ENCODE results near the gene EIF1B.

Gene EIF1B

DNA sequence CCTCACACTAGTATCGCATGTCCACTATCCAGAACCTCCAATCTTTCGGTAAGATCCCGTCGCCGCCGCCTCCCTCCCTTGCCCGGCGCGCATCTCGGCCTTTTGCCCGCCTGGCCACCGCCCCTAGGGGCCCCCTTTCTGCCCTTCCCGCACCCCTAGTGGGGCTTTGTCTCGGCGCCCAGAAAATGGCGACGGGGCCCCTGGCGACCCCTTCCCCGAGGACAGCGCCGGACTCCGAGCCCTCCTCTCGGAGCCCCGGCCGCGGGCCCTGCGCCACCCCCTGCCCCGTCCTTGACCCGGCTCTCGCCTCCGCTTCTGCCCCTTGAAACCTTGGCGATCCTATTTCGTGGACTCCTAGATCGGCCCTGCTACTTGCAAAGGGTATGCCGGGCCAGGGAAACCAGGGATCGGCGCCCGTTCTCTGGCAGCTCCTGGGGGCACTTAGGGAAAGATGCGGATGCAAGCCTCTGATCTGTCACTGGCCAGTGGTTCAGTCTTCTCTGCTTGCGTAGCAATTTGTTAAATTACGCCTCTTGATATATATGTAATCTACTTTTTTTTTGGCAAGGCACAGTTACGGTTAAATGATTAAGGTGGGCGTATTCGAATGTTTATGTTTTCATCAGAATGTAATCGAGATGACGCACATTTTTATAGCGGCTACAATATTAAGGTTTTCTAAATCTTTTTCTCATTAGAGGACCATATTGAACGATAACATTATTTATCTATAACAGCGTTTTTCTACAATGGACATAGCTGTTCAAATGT lies 603 bp downstream of the EIF1B start:
- DNase-seq = peak; percentile 46

DNA sequence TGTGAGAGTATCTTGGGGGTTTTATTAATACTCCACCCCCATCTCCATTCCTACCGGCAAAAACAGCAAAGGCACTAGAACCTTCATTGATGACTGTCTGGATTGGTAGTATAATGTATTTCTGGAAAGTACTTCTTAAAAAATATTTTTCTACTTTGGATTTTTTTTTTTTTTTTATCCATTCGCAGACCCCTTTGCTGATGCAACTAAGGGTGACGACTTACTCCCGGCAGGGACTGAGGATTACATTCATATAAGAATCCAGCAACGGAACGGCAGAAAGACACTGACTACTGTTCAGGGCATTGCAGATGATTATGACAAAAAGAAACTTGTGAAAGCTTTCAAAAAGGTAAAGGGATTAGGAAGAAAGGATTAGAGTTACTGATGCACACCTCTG lies 1.2 kb downstream of the EIF1B start:
- DNase-seq = no peak

DNA sequence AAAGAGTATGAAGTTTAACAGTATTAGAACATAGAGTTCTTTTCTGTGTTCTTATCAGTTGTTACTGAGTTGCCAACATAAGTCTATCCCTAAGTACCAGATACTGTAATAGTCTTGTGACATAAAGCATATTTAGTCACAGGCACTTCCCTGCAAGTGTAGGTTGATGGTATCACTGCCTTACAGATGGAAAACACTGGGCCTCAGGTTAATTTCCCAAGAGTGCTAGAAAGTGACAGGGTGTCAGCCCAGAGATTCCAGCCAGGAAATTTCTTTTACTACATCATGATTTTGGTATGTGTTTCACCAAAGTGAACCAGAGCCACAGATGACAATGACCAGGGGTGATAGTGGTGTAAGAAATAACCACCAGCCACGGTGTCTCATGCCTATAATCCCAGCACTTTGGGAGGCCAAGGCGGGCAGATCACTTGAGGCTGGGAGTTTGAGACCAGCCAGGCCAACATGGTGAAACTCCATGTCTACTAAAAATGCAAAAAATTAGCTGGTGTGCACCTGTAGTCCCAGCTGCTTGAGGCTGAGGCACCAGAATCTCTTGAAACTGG lies 3.2 kb downstream of the EIF1B start:
- DNase-seq = no peak

GRCh38 chr3:40313975-40314860 lies 4.7 kb downstream of the EIF1B start:
- no peak for DNase-seq

DNA sequence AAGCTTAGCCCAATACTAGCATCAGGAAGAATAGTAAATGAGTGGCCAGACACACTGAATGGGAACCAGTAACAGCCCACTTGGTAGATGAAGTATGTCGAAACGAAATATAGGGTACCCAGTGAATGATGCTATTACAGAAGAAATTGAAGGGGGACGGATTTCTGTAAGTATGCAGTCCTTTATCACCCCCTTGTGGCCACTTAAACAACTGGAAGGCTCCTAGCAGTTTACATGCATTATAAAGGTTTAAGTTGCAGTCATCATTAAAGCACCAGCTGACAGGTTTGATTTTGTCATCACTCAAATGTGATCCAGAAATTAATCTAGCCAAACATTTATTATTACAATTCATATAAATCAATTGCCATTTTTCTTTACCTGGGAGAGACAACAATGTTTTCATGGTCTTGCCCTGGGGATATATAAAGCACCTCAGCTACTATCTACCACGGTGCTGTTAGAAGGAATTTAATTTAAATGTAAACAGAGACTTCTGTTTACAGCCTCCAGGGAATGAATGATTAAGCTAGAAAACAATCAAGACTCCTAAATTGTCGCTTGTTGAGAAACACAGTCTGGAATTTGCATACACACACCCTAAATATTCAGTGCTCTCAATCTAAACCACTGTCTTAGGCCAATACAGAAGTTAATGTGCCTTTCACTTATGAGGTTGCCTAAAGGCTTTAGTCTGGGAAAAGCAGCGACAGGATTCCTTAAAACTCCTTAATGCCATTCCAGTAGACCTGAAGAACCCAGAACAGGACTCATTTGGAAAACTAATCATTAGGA lies 7.8 kb downstream of the EIF1B start:
- peak; percentile 47 for DNase-seq

GRCh38 chr3:40321818-40322217 lies 12.3 kb downstream of the EIF1B start:
- DNase-seq = no peak

DNA sequence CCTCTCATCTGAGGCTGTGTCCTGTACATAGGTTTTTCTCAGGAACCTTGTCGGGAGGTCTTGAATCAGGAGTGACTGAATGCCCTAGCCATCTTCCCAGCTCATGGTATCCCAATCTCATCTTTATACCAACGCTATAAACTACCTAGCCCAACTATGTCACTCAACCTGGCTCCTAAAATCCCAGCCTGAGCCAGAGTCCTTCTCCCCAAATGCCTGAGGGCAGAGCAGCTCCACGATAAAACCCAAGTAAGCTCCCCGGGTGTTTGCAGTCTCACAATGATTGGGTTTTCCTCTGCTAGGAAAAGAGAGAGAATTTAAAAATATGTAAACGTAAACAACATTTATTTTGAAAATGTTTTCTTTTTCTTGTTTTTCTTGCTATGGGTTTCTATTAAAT lies 14.4 kb downstream of the EIF1B start:
- no peak for DNase-seq

DNA sequence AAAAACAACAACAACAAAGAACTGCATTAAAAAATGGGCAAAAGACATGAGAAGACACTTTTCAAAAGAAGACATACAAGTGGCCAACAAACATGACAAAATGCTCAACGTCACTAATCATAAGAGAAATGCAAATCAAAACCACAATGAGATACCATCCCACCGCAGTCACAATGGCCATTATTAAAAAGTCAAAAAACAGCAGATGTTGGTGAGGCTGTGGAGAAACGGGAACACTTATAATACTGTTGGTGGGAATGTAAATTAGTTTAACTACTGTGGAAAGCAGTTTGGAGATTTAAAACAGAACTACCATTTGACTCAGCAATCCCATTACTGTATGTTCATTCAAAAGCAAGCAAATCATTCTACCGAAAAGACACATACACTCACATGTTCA lies 15.1 kb downstream of the EIF1B start:
- no peak for DNase-seq

DNA sequence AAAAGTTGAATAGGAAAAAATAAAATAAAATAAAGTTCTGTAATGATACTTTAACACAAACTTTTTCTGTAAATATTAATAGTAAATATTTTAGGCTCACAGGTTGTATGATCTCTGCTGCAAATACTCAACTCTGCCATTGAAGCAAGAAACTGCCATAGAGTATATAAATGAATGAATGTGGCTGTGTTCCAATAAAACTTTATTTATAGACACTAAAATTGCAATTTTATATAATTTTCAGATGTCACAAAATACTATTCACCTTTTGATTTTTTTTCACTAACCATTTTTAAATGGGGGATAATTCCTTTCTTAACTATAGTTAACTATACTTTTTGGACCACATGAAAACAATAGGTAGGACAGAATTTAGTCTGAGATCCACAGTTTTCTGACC lies 16.0 kb downstream of the EIF1B start:
- DNase-seq = no peak

GRCh38 chr3:40328374-40328773 lies 18.9 kb downstream of the EIF1B start:
- no peak for DNase-seq

DNA sequence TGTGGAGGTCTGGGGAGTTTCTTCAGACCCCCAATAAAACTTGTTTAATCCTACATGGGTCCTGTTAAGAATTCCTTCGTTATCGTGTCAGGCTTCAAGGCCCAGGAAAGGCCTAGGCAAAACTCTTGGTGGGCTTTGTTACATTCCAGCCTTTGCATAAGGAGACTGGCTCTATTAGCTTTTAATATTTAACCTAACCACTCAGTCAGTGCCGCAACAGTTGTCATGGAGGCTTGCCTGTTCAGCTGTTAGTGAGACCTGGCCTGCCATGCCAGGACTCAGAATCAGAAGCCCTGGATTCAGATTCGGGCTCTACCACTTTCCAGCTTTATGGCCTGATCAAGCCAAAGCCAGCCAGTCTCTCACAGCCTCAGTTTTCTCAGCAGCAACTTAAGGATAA lies 19.6 kb downstream of the EIF1B start:
- no peak for DNase-seq

DNA sequence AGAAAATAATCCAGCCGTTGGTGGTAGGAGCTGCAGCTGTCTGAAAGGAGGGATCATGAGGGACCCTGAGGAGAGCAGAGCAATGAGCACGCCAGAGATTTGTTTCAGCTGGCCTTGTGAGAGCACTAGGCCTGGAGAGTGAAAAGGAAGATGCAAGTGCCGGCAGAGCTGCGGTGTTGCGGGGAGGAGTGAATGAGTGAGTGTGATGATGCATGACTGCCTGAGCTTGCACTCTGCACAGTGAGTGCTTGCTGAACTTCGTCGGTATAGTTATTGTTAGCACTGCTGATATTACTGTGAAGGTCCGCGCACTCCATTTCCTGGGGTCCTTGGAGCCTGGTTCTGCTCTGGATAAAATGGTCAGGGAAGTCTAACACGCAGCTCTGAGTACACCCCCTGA lies 23.2 kb downstream of the EIF1B start:
- no peak for DNase-seq

GRCh38 chr3:40333416-40333815 lies 23.9 kb downstream of the EIF1B start:
- no peak for DNase-seq

DNA sequence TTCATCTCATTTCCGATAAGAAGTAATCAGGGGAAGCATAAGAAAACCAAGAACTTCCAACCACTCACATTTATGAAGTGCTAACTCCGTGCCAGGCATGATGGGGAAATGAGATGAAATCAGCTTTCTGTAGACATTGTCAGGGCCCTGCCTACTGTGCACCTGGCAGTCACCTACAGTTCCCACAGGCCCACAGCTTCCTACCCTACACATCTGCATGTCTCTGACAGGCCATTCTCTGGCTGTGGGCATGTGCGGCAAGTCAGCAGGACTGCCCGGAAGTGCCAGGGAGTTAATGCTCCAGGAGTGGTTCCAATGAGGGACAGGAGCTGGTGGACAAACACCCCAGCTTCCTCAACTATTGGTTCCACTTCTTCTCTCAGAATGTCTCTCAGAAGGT lies 24.3 kb downstream of the EIF1B start:
- no peak for DNase-seq

GRCh38 chr3:40336101-40336500 lies 26.6 kb downstream of the EIF1B start:
- DNase-seq = no peak

DNA sequence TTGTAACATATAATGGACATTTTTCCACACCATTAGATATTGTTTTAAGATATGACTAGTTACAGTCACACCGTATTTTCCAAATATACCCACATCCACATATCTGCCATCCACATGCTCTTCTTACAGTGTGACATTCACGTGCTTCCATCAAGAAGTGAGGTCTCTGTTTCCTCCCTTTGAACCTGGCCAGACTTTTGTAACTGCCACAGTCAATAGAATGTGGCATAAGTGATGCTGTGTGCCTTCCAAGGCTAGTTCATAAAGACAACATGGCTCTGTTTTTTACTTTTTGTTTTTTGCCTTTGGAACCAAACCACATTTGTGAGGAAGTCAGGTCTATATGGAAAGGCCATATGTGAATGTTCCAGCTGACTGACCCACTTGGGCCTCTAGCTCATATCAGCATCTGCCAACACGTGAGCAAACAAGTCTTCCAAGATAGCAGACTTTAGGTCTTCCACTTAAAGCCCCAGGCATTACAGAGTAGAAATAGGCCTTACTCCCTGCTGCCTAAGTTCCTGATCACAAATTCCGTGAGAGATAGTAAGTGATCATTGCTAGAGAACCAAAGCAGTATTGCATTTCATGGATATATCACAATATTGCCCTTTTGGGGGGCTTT lies 27.1 kb downstream of the EIF1B start:
- DNase-seq = no peak

DNA sequence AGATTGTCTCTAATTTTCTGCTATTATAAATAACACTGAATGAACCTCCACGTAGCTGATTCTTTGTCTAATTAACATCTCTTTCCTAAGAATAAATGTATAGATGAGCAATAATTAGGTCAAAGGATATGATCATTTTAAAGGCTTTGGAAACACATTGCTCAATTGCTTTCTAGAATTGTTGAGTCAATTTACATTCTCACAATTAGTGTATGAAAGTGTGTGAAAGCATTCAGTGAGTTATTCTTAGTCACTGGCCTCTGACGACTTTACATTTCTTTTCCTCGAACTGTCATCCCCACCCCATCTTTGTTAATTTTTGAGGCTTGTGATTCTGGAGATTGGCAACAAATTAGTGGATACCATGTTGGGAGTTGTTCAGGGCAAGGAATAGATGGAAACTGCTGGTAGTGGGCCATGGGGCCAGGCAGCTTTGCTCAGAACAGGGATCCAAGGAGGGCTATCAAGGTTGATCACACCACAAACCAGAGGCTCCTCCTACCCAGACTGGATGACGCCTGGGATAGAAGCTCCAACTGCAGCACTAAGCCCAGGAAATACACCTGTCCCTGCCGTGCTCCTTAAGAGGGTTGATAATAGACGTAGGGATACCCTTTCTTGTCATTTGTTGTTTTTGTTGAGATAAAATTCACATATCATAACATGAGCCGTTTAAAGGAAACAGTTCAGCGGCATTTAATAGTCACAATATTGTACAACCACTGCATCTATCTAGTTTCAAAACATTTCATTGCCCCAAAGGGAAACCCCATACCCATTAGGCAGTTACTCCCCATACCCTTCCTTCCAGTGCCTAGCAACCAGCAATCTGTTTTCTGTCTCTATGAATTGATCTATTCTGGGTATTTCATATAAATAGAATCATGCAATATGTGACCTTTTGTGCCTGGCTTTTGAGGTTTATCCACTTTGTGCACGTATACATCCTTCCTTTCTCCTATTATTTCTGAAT lies 27.9 kb downstream of the EIF1B start:
- DNase-seq = peak; percentile 23

DNA sequence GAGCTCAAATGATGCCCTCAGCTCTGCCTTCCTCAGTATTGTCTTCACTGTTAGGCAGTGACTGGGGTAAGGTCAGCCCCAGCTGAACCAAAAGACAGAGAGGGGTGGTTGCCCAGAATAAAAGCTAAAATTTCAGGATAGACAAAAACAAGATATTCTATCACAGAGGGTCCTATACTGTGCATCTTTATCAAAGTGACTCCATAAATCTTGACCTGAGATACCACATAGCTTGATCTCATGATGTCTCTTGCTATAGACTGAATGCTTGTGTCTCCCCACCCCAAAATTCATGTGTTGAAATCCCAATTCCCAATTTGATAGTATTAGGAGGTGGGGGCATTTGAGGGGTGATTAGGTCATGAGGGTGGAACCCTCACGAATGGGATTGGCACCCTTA lies 30.4 kb downstream of the EIF1B start:
- no peak for DNase-seq

DNA sequence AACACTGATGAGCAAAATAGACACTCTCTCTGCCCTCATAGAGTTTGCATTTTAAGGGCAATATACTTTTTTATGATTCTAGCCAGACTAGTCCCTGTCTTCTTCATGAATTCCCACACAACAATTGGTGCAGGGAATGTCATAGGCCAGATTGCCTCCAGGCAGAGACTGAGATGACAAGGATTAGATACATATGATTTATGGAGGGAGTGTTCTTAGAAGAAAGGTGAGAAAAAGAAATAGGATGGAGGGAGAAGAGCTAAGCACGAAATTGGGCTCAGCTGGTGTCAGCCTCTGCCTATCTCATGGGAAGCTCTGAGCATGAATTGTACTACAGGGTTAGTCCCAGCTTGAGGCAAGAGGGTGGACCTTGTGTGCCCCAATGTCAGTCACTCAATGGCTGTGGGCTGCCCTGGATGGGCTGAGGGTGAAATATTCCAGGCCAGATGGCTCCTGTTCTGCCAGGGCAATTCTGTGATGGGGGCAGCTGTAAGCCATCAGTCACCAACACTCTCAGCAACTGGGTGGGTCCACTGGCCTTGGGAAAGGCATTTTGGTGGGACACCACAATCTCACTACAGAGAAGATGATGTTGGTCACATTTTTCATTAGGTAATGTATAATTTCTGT lies 31.1 kb downstream of the EIF1B start:
- no peak for DNase-seq

DNA sequence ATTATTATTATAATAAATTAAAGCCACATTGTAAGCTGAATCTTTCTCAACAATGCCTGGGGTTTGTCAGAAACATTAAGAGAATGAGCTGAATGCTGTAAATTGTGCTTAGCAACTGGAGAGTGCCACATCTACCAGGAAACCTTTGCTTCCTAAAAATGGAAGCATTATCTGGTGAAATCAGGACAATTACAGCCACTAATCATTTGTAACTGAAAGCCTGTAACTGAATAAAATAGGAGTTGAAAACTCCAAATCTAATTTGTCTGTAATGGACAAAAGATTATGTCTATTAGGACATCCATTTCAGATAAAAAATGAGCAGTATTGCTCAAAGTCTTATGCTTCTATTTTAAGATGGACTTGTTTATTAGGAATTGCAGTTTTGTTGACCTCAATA lies 32.2 kb downstream of the EIF1B start:
- DNase-seq = no peak

GRCh38 chr3:40350529-40350928 lies 41.0 kb downstream of the EIF1B start:
- DNase-seq = no peak

Data from activated CD4-positive, alpha-beta T cell treated with anti-CD3 and anti-CD28 coated beads for 48 hours (primary cell).